MM.1S (cell line): Measurements from ENCODE around the gene RCBTB1.

ENCODE experiments used
- CTCF ChIP-seq: fragments of 300-600 bp; sonication (generic); IDR thresholded peaks from 2 replicates; pipeline ENCODE4 v1.5.1; 2016; ENCODE audit warnings: antibody characterized with exemption, low read length, mixed read lengths
- EZH2phosphoT487 ChIP-seq: fragments of 300-600 bp; sonication (generic); IDR thresholded peaks from 2 replicates; pipeline ENCODE4 v1.6.1; 2018; ENCODE audit warnings: antibody characterized with exemption, low read length

GRCh38 chr13:49528161-49528560 lies 57.2 kb downstream of the RCBTB1 start:
- TF ChIP-seq CTCF (no peak), EZH2phosphoT487 (no peak)
